ENCODE results near the gene SERPINA4.

The SERPINA4 gene

DNA sequence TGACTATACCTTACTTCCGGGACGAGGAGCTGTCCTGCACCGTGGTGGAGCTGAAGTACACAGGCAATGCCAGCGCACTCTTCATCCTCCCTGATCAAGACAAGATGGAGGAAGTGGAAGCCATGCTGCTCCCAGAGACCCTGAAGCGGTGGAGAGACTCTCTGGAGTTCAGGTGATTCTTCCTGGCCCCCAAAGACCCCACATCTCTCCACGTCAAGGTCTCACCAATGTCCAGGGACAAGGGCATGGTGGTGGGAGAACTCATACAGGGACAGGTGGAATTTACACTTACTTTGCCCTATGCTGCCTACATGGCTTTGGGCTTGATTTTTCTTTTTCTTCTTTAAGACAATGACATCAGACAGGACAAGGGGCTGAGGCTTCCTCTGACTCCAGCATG lies 58.1 kb downstream of the SERPINA4 start:
- no peak for DNase-seq
